B cell (primary cell): ENCODE measurements around the gene MAPK1. TPM values are rescaled to one million over a fixed set of nuclear protein-coding genes. Genes with fewer than 3 reads are reported as not detected.

Experiments used
- ATAC-seq: fragments of 200-7000 bp; cut with Tn5 transposase; one replicate; pipeline ENCODE4 v1.10.0; 2021; ENCODE audit warnings: low read depth, mild to moderate bottlenecking, moderate number of reproducible peaks, moderate library complexity
- CTCF ChIA-PET: fragments of 350-600 bp; sonication (Branson Sonifier 250); formaldehyde crosslinking; loops from one replicate; lab custom pipeline; 2021; ENCODE audit warnings: antibody characterized with exemption, inconsistent platforms; lab: Charles Lee
- POLR2A ChIA-PET: fragments of 350-600 bp; sonication (Branson Sonifier 250); formaldehyde crosslinking; loops from one replicate; lab custom pipeline; 2021; ENCODE audit warnings: antibody characterized with exemption; lab: Charles Lee
- DNase-seq: peaks from one replicate; pipeline ENCODE4 v3.0.0; 2013
- H2AFZ ChIP-seq: 2 replicates; pipeline ENCODE4 v1.6.1; 2012; ENCODE audit warnings: mild to moderate bottlenecking, low read depth, low read length; ENCODE audit not compliant: insufficient read depth, poor library complexity, severe bottlenecking
- H3K27ac ChIP-seq, 2 donors: 1 replicate in 1 of 2; 2 replicates in 1 of 2; pipeline ENCODE4 v1.5.1; 2012 to 2013; ENCODE audit warnings: low read length in 2 of 2, mild to moderate bottlenecking in 2 of 2, moderate library complexity in 1 of 2
- H3K27me3 ChIP-seq, 4 experiments: fragments of 200-600 bp in 1 of 4; sonication (generic) in 1 of 4; replicated peaks in 1 of 4; 1 replicate in 2 of 4; 2 replicates in 2 of 4; pipeline versions ENCODE4 v1.6.1 to v1.7.0; 2013 to 2016; ENCODE audit warnings: low read length in 3 of 4, mild to moderate bottlenecking in 2 of 4, mixed read lengths in 1 of 4, moderate library complexity in 1 of 4; ENCODE audit not compliant: insufficient read depth in 4 of 4, control insufficient read depth in 3 of 4; ENCODE audit errors: control extremely low read depth in 1 of 4
- H3K36me3 ChIP-seq, 2 experiments: replicated peaks in 1 of 2; 1 replicate in 1 of 2; 2 replicates in 1 of 2; pipeline versions ENCODE4 v1.6.1 to v1.7.1; 2013; ENCODE audit warnings: low read length in 1 of 2; ENCODE audit not compliant: insufficient read depth in 2 of 2, control insufficient read depth in 1 of 2; ENCODE audit errors: control extremely low read depth in 1 of 2, extremely low read depth in 1 of 2
- H3K4me1 ChIP-seq, 2 donors: fragments of 200-600 bp in 1 of 2; sonication (generic) in 1 of 2; 1 replicate in 1 of 2; 2 replicates in 1 of 2; pipeline versions ENCODE4 v1.5.1 to v1.6.1; 2013 to 2017; ENCODE audit warnings: low read length in 2 of 2; ENCODE audit not compliant: control insufficient read depth in 2 of 2, insufficient read depth in 2 of 2
- H3K4me2 ChIP-seq: replicated peaks from 2 replicates; pipeline ENCODE3; 2012; ENCODE audit warnings: mild to moderate bottlenecking, low read depth, low read length; ENCODE audit not compliant: poor library complexity, severe bottlenecking
- H3K4me3 ChIP-seq, 5 experiments: fragments of 200-600 bp in 1 of 5; sonication (generic) in 1 of 5; 1 replicate in 3 of 5; 2 replicates in 2 of 5; pipeline versions ENCODE4 v1.5.1 to v1.7.0; 2011 to 2016; ENCODE audit warnings: low read length in 4 of 5, mild to moderate bottlenecking in 4 of 5, low read depth in 2 of 5, control low read depth in 1 of 5, moderate library complexity in 1 of 5; ENCODE audit not compliant: insufficient read depth in 1 of 5; ENCODE audit errors: control extremely low read depth in 1 of 5, extremely low read depth in 1 of 5
- H3K79me2 ChIP-seq: fragments of 200-600 bp; sonication (generic); one replicate; pipeline ENCODE4 v1.6.0; 2016; ENCODE audit warnings: low read length; ENCODE audit not compliant: control insufficient read depth, insufficient read depth
- H3K9ac ChIP-seq: fragments of 200-600 bp; sonication (generic); 2 replicates; pipeline ENCODE4 v1.6.1; 2017; ENCODE audit warnings: mild to moderate bottlenecking, low read length, moderate library complexity
- H3K9me3 ChIP-seq, 3 donors: one replicate each; pipeline versions ENCODE4 v1.6.1 to v1.7.1; 2013; ENCODE audit warnings: low read length in 2 of 3; ENCODE audit not compliant: control insufficient read depth in 2 of 3, insufficient read depth in 1 of 3; ENCODE audit errors: control extremely low read depth in 1 of 3
- H4K20me1 ChIP-seq: 2 replicates; pipeline ENCODE4 v1.6.0; 2012; ENCODE audit warnings: mild to moderate bottlenecking, low read length; ENCODE audit not compliant: insufficient read depth, control insufficient read depth, poor library complexity, severe bottlenecking
- H3K27ac Mint-ChIP-seq: one replicate; pipeline ENCODE4 v1.8.0; 2021; ENCODE audit warnings: mixed read lengths
- H3K27me3 Mint-ChIP-seq: one replicate; pipeline ENCODE4 v1.8.0; 2021; ENCODE audit warnings: mixed read lengths
- H3K4me1 Mint-ChIP-seq: one replicate; pipeline ENCODE4 v1.8.0; 2021; ENCODE audit warnings: mixed read lengths
- H3K4me3 Mint-ChIP-seq: one replicate; pipeline ENCODE4 v1.8.0; 2021; ENCODE audit warnings: mixed read lengths
- H3K9me3 Mint-ChIP-seq: one replicate; pipeline ENCODE4 v1.8.0; 2022; ENCODE audit warnings: mixed read lengths; ENCODE audit not compliant: insufficient read depth
- CTCF ChIP-seq: fragments of 200-600 bp; IDR thresholded peaks from one replicate; pipeline ENCODE4 v1.8.0; 2022; ENCODE audit warnings: antibody characterized with exemption, mild to moderate bottlenecking
- EZH2 ChIP-seq: IDR thresholded peaks from 2 replicates; pipeline ENCODE4 v1.6.1; 2012; ENCODE audit warnings: borderline replicate concordance, low read depth, mild to moderate bottlenecking, moderate library complexity, low read length; ENCODE audit not compliant: insufficient read depth, poor library complexity, severe bottlenecking
- WGBS: methylation state at CpG from one replicate; pipeline ENCODE4 v1.1.5; 2013; ENCODE audit warnings: missing lambda C conversion rate; ENCODE audit not compliant: insufficient coverage; 5-methylcytosine and 5-hydroxymethylcytosine counted together
- intact Hi-C: fragments of 100-400 bp; cut with micrococcal nuclease; formaldehyde crosslinking; loops from one replicate; pipeline ENCODE4 v1.10.0; 2022
- polyA plus RNA-seq: library from polyadenylated mRNA; depleted of rRNA; stranded (reverse); fragments of >200 nt; gene quantifications from 2 replicates; pipeline ENCODE4 v1.2.3, GENCODE V29; 2012
- total RNA-seq, 2 donors: library from RNA; stranded (reverse); fragments of 120-200 nt in 1 of 2; gene quantifications; 1 replicate in 1 of 2; 2 replicates in 1 of 2; pipeline versions ENCODE4 v1.2.3 to v1.2.4, GENCODE V29; 2013 to 2022

The MAPK1 gene
- total and polyA plus RNA-seq, 2 donors (not counting 1 experiment from before 2014, with no cell fraction given), result 24.0 to 155 TPM

- no peak overlapping the region for H3K4me2 ChIP-seq
- CTCF ChIA-PET, result no interaction called here
Observed at GRCh38 chr22:21881841-21882753, 14.7 kb upstream of the MAPK1 start.

More at GRCh38 chr22:21881841-21882753, 14.7 kb upstream of the MAPK1 start:
- H3K9me3 ChIP-seq, result no peaks in the 10 kb centered on the region
- H3K4me3 ChIP-seq, result no peak overlapping the region
- ATAC-seq (no peak), DNase-seq (no peak)
- no peak overlapping the region for H2AFZ ChIP-seq
- no peak overlapping the region for H3K27ac Mint-ChIP-seq
- H3K4me3 Mint-ChIP-seq, result no peak overlapping the region
- no peaks in the 10 kb centered on the region for H3K36me3 ChIP-seq
- H3K79me2 ChIP-seq, result no peaks in the 10 kb centered on the region
- POLR2A ChIA-PET, result interaction anchor here (0.8 kb wide), 1 partner anchor 147 kb away, joined by 3 read pairs; the partner anchor contains the start of gene YPEL1
- no peak overlapping the region for H3K27ac ChIP-seq
- intact Hi-C loops, result no loop called here
- no peaks in the 10 kb centered on the region for H3K9me3 Mint-ChIP-seq
- TF ChIP-seq EZH2, result no peak
- TF ChIP-seq CTCF, result no peak
- 88% methylated on average over 3 of the region's 10 CpGs for WGBS
- no peaks in the 10 kb centered on the region for H3K27me3 ChIP-seq
- H3K9ac ChIP-seq, result no peak overlapping the region
- H3K4me1 Mint-ChIP-seq, result no peaks in the 10 kb centered on the region
- H3K27me3 Mint-ChIP-seq, result no peaks in the 10 kb centered on the region
- H3K4me1 ChIP-seq, result no peaks in the 10 kb centered on the region
- H4K20me1 ChIP-seq, result no peaks in the 10 kb centered on the region
